Neural progenitor cell (in vitro differentiated cells): ENCODE results near the gene TMEM43. TPM values are rescaled to one million over a fixed set of nuclear protein-coding genes. Genes with fewer than 3 reads are reported as not detected.
A peak's percentile ranks its signal among the peaks of the same experiment; 100 is the strongest.

Experiments used
- DNase-seq: peaks from one replicate; pipeline ENCODE4 v3.0.0-alpha.2; 2016; ENCODE audit warnings: low spot score
- H2AFZ ChIP-seq: fragments of 200-600 bp; sonication (generic); replicated peaks from 2 replicates; pipeline ENCODE4 v1.6.1; 2016; ENCODE audit warnings: antibody characterized with exemption
- H3F3A ChIP-seq: fragments of 200-600 bp; sonication (generic); 2 replicates; pipeline ENCODE4 v1.6.1; 2016; ENCODE audit warnings: antibody characterized with exemption, low read depth
- H3K27ac ChIP-seq: fragments of 200-600 bp; sonication (generic); 2 replicates; pipeline ENCODE4 v1.5.1; 2016; ENCODE audit warnings: mild to moderate bottlenecking
- H3K27me3 ChIP-seq: fragments of 200-600 bp; sonication (generic); 2 replicates; pipeline ENCODE4 v1.6.1; 2016; ENCODE audit warnings: mild to moderate bottlenecking, moderate library complexity
- H3K36me3 ChIP-seq: fragments of 200-600 bp; sonication (generic); 2 replicates; pipeline ENCODE4 v1.5.1; 2016
- H3K4me1 ChIP-seq: fragments of 200-600 bp; sonication (generic); 2 replicates; pipeline ENCODE4 v1.6.1; 2016; ENCODE audit warnings: mixed run types
- H3K4me2 ChIP-seq: fragments of 200-600 bp; sonication (generic); 2 replicates; pipeline ENCODE4 v1.6.1; 2016
- H3K4me3 ChIP-seq: fragments of 200-600 bp; sonication (generic); 2 replicates; pipeline ENCODE4 v1.5.1; 2016
- H3K79me2 ChIP-seq: fragments of 200-600 bp; sonication (generic); 2 replicates; pipeline ENCODE4 v1.6.1; 2016; ENCODE audit warnings: low read depth
- H3K9ac ChIP-seq: fragments of 200-600 bp; sonication (generic); 2 replicates; pipeline ENCODE4 v1.6.1; 2016
- H3K9me3 ChIP-seq: fragments of 200-600 bp; sonication (generic); 2 replicates; pipeline ENCODE4 v1.5.1; 2016; ENCODE audit warnings: low read depth
- H4K20me1 ChIP-seq: fragments of 200-600 bp; sonication (generic); 2 replicates; pipeline ENCODE4 v1.6.1; 2016; ENCODE audit warnings: low read depth
- H3K27ac Mint-ChIP-seq: 3 replicates; pipeline ENCODE4 v1.8.0; 2021; ENCODE audit warnings: mixed read lengths
- H3K27me3 Mint-ChIP-seq: 2 replicates; pipeline ENCODE4 v1.8.0; 2022; ENCODE audit warnings: low read depth, mild to moderate bottlenecking, inconsistent platforms, moderate library complexity, mixed read lengths; ENCODE audit not compliant: insufficient read depth
- H3K36me3 Mint-ChIP-seq: 3 replicates; pipeline ENCODE4 v1.8.0; 2021; ENCODE audit warnings: mixed read lengths
- H3K4me1 Mint-ChIP-seq: 3 replicates; pipeline ENCODE4 v1.8.0; 2021; ENCODE audit warnings: mixed read lengths
- H3K4me3 Mint-ChIP-seq: 3 replicates; pipeline ENCODE4 v1.8.0; 2021; ENCODE audit warnings: mild to moderate bottlenecking, moderate library complexity, mixed read lengths
- H3K9me3 Mint-ChIP-seq: 3 replicates; pipeline ENCODE4 v1.8.0; 2020; ENCODE audit warnings: mixed read lengths
- CTCF ChIP-seq: fragments of 200-600 bp; sonication (generic); IDR thresholded peaks from 2 replicates; pipeline ENCODE4 v1.5.1; 2017; ENCODE audit warnings: antibody characterized with exemption, mild to moderate bottlenecking
- EZH2 ChIP-seq: fragments of 200-600 bp; sonication (generic); IDR thresholded peaks from 2 replicates; pipeline ENCODE4 v1.6.1; 2017; ENCODE audit warnings: antibody characterized with exemption, mild to moderate bottlenecking, moderate library complexity
- EZH2phosphoT487 ChIP-seq: fragments of 200-600 bp; sonication (generic); IDR thresholded peaks from 2 replicates; pipeline ENCODE4 v1.6.1; 2017; ENCODE audit warnings: antibody characterized with exemption
- total RNA-seq: library from RNA; depleted of rRNA; stranded (reverse); fragments of >200 nt; gene quantifications from 2 replicates; pipeline ENCODE4 v1.2.3, GENCODE V29; 2015; ENCODE audit warnings: low replicate concordance

TMEM43 gene
- total RNA-seq, 1 donor from 2014 or later, result 19.7 TPM

- H3K36me3 Mint-ChIP-seq, result peaks cover 34% of the 10 kb centered on the region
Observed at GRCh38 chr3:14125193-14126016, 553 bp downstream of the TMEM43 start.

GRCh38 chr3:14126017-14126886, 1.4 kb downstream of the TMEM43 start:
- H3K36me3 Mint-ChIP-seq, result peaks cover 29% of the 10 kb centered on the region
- Histone ChIP-seq H3K4me1 (peaks cover 7% of the 10 kb centered on the region), H3K4me3 (peak overlapping the region; percentile 72), H2AFZ (no peak overlapping the region), H3K36me3 (no peaks in the 10 kb centered on the region), H3K9ac (no peak overlapping the region), H3K27ac (no peak overlapping the region), H3F3A (peaks cover 12% of the 10 kb centered on the region), H3K27me3 (peaks cover 3% of the 10 kb centered on the region), H3K9me3 (no peaks in the 10 kb centered on the region), H3K4me2 (peak overlapping the region; percentile 82), H4K20me1 (peaks cover 19% of the 10 kb centered on the region), H3K79me2 (peaks cover 29% of the 10 kb centered on the region)
- H3K27ac Mint-ChIP-seq, result peak overlapping the region; percentile 46
- no peak for TF ChIP-seq CTCF
- no peak for TF ChIP-seq EZH2
- no peak for TF ChIP-seq EZH2phosphoT487
- peak overlapping the region; percentile 98 for H3K4me3 Mint-ChIP-seq
- no peaks in the 10 kb centered on the region for H3K27me3 Mint-ChIP-seq
- peaks cover 20% of the 10 kb centered on the region for H3K4me1 Mint-ChIP-seq
- H3K9me3 Mint-ChIP-seq, result no peaks in the 10 kb centered on the region
- no peak for DNase-seq

More at GRCh38 chr3:14125193-14126016, 553 bp downstream of the TMEM43 start:
- peaks cover 29% of the 10 kb centered on the region for H3K79me2 ChIP-seq
- peaks cover 19% of the 10 kb centered on the region for H4K20me1 ChIP-seq
- H3K27ac ChIP-seq, result peak overlapping the region; percentile 43
- peaks cover 7% of the 10 kb centered on the region for H3K4me1 ChIP-seq
- peak overlapping the region; percentile 58 for H3K9ac ChIP-seq
- TF ChIP-seq CTCF (peak; percentile 13), EZH2phosphoT487 (no peak)
- H3K27me3 ChIP-seq, result peaks cover 3% of the 10 kb centered on the region
- no peaks in the 10 kb centered on the region for H3K36me3 ChIP-seq
- H3K4me2 ChIP-seq, result peak overlapping the region; percentile 82
- Mint-ChIP-seq H3K27ac (peak overlapping the region; percentile 46), H3K9me3 (no peaks in the 10 kb centered on the region), H3K4me3 (peak overlapping the region; percentile 98), H3K27me3 (no peaks in the 10 kb centered on the region), H3K4me1 (peaks cover 20% of the 10 kb centered on the region)
- H3F3A ChIP-seq, result peaks cover 12% of the 10 kb centered on the region
- H3K4me3 ChIP-seq, result peak overlapping the region; percentile 72
- no peaks in the 10 kb centered on the region for H3K9me3 ChIP-seq
- peak overlapping the region; percentile 95 for H2AFZ ChIP-seq
- DNase-seq, result peak; percentile 87

GRCh38 chr3:14126887-14127505, 2.1 kb downstream of the TMEM43 start:
- Histone ChIP-seq H3K79me2 (peaks cover 29% of the 10 kb centered on the region), H3K27me3 (peaks cover 3% of the 10 kb centered on the region), H3K9me3 (no peaks in the 10 kb centered on the region), H3K27ac (no peak overlapping the region), H3K4me2 (no peak overlapping the region), H2AFZ (no peak overlapping the region), H3K4me1 (peaks cover 5% of the 10 kb centered on the region), H4K20me1 (peaks cover 19% of the 10 kb centered on the region), H3F3A (peaks cover 12% of the 10 kb centered on the region), H3K36me3 (no peaks in the 10 kb centered on the region), H3K4me3 (no peak overlapping the region), H3K9ac (no peak overlapping the region)
- no peak for DNase-seq
- Mint-ChIP-seq H3K4me1 (peaks cover 20% of the 10 kb centered on the region), H3K36me3 (peaks cover 30% of the 10 kb centered on the region), H3K4me3 (peak overlapping the region; percentile 98), H3K9me3 (no peaks in the 10 kb centered on the region), H3K27me3 (no peaks in the 10 kb centered on the region), H3K27ac (no peak overlapping the region)
- TF ChIP-seq EZH2 (no peak), EZH2phosphoT487 (no peak), CTCF (no peak)
